ENCODE results near the gene KRT85. TPM values are rescaled to one million over a fixed set of nuclear protein-coding genes. Genes with fewer than 3 reads are reported as not detected.
"Not testable (repeated sequence)": the region's sequence is repeated elsewhere in the genome, so short reads cannot be mapped to it uniquely, and the experiment has no call there.

KRT85 gene
- total RNA-seq, 1 donor from 2014 or later: not detected

DNA sequence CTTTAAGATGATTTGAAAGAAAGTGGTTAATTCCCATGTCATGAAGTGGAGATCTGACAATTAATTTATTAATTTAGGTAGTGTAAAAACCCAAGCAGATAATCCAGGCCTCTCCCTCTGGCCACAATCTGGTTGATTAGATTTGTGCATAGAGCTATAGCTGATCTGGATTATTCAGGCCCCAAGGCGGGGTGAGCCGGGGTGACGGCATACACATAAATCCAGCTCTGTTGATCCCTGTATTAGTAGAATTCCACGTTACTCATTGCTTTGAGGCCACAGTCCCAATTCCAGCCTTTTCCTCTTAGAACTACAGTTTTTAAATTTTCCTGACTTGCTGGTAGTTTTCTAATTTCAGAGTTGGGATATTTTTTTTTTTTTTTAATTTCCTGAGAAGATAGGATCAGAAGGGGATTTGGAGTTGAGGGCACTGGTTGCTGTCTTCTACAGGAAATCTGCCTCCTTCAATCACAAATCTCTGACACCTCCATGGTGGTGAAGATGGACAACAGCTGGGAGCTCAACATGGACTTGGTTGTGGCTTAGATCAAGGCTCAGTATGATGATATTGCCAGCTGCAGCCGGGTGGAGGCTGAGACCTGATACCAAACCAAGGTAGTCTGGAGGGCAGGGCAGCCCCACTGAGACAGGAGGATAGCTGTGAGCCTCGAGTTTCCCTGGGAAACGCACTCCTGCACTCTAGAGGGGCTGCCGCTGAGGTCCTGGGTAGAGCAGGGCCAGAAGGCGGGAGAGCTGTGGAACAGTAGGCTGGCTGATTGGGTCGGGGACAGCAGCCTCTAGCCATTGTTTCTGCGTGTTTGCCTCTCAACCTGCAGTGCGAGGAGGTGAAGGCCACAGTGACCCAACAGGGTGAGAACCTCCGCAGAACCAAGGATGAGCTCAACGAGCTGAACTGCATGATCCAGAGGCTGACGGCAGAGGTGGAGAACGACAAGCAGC lies 19.4 kb downstream of the KRT85 start:
- no peak for DNase-seq
- Mint-ChIP-seq H3K27ac (ENCODE audit: unreplicated experiment) (no peak overlapping the region), H3K36me3 (ENCODE audit: unreplicated experiment) (no peaks in the 10 kb centered on the region), H3K4me1 (ENCODE audit: low read depth, unreplicated experiment) (no peaks in the 10 kb centered on the region), H3K9me3 (ENCODE audit: unreplicated experiment) (no peaks in the 10 kb centered on the region), H3K4me3 (ENCODE audit: unreplicated experiment) (no peak overlapping the region), H3K27me3 (ENCODE audit: unreplicated experiment) (peaks cover 4% of the 10 kb centered on the region)
- TF ChIP-seq, protein P1, sequence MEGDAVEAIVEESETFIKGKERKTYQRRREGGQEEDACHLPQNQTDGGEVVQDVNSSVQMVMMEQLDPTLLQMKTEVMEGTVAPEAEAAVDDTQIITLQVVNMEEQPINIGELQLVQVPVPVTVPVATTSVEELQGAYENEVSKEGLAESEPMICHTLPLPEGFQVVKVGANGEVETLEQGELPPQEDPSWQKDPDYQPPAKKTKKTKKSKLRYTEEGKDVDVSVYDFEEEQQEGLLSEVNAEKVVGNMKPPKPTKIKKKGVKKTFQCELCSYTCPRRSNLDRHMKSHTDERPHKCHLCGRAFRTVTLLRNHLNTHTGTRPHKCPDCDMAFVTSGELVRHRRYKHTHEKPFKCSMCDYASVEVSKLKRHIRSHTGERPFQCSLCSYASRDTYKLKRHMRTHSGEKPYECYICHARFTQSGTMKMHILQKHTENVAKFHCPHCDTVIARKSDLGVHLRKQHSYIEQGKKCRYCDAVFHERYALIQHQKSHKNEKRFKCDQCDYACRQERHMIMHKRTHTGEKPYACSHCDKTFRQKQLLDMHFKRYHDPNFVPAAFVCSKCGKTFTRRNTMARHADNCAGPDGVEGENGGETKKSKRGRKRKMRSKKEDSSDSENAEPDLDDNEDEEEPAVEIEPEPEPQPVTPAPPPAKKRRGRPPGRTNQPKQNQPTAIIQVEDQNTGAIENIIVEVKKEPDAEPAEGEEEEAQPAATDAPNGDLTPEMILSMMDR (IDR thresholded peaks at IDR 0.05; ENCODE audit: partially characterized antibody, unreplicated experiment): no peak

DNA sequence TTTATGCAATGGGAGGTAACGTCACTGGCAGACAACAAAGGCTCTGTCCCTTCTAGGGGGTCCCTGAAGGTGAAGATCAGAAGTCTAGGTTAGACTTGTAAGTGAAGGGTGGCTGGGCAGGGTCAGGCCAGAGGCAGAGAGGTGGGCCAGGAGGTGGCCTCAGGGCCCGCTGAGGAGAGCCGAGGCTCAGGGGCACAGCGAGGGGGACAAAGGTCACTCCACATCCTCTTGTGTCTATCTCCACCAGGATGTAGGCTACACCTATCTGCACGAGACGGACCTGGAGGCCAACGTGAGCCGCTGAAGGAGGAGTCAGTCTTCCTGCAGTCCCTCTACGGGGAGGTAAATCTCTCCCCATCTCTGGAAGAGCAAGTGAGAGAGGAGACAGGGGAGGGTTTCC lies 20.3 kb downstream of the KRT85 start:
- no peak for DNase-seq
- Mint-ChIP-seq H3K4me3 (ENCODE audit: unreplicated experiment) (no peak overlapping the region), H3K4me1 (ENCODE audit: low read depth, unreplicated experiment) (no peaks in the 10 kb centered on the region), H3K36me3 (ENCODE audit: unreplicated experiment) (no peaks in the 10 kb centered on the region), H3K9me3 (ENCODE audit: unreplicated experiment) (no peaks in the 10 kb centered on the region), H3K27me3 (ENCODE audit: unreplicated experiment) (peaks cover 6% of the 10 kb centered on the region), H3K27ac (ENCODE audit: unreplicated experiment) (no peak overlapping the region)
- TF ChIP-seq, protein P1 (IDR thresholded peaks at IDR 0.05; ENCODE audit: partially characterized antibody, unreplicated experiment): no peak

DNA sequence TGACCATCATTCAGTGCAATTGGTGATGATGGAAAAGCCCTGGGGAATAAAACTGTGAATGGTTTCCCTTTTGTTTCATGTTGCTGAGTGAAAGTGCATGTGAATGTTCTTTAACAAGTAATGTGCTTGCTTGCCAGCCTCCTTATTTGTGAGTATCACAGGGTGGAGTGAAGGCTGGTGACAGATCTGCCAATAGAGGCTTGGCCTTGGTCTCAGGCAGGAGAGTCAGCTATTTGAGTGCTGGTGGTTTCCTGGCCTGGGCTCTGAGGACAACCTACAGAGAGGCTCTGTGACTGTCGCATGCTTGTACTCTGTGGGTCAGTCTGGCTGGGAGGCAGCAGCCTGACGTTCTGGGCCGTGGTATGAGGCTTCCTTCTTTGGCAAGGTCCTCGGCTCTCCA lies 20.7 kb downstream of the KRT85 start:
- H3K4me1 Mint-ChIP-seq (ENCODE audit: low read depth, unreplicated experiment): no peaks in the 10 kb centered on the region
- H3K27ac Mint-ChIP-seq (ENCODE audit: unreplicated experiment): no peak overlapping the region
- no peak overlapping the region for H3K4me3 Mint-ChIP-seq (ENCODE audit: unreplicated experiment)
- TF ChIP-seq, protein P1 (IDR thresholded peaks at IDR 0.05; ENCODE audit: partially characterized antibody, unreplicated experiment): no peak
- peaks cover 3% of the 10 kb centered on the region for H3K27me3 Mint-ChIP-seq (ENCODE audit: unreplicated experiment)
- H3K9me3 Mint-ChIP-seq (ENCODE audit: unreplicated experiment): no peaks in the 10 kb centered on the region
- no peak for DNase-seq
- no peaks in the 10 kb centered on the region for H3K36me3 Mint-ChIP-seq (ENCODE audit: unreplicated experiment)

DNA sequence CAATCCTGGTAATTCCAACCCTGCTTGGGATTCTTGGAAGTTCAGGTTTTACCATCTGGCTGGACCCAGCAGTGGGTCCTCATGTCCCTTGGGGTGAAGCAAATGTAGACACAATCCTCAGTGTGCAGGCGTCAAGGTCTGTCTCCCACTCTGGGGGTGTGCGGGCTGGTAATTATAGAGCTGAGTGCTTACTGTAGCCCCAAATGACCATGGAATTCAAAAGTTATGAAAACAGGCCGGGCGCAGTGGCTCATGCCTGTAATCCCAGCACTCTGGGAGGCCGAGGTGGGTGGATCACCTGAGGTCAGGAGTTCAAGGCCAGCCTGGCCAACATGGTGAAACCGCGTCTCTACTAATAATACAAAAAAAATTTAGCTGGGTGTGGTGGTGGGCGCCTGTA lies 22.2 kb downstream of the KRT85 start:
- not testable (repeated sequence) for H3K27me3 Mint-ChIP-seq (ENCODE audit: unreplicated experiment); DNase-seq; H3K36me3 Mint-ChIP-seq (ENCODE audit: unreplicated experiment); H3K4me1 Mint-ChIP-seq (ENCODE audit: low read depth, unreplicated experiment); H3K4me3 Mint-ChIP-seq (ENCODE audit: unreplicated experiment); H3K27ac Mint-ChIP-seq (ENCODE audit: unreplicated experiment); H3K9me3 Mint-ChIP-seq (ENCODE audit: unreplicated experiment)

DNA sequence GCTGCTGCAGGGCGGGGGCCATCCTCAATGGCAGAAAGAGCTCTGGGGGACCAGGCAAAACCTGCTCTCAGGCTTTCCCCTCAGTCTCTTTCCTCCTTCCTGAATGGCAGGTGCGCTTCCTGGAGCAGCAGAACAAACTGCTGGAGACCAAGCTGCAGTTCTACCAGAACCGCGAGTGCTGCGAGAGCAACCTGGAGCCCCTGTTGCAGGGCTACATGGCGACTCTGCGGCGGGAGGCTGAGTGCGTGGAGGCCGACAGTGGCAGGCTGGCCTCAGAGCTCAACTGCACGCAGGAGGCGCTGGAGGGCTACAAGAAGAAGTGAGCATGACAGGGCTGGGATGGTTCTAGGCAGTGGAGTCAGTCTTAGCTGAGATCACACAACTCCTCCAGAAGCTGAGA lies 23.2 kb downstream of the KRT85 start:
- no peak for DNase-seq
- Mint-ChIP-seq H3K27ac (ENCODE audit: unreplicated experiment) (no peak overlapping the region), H3K9me3 (ENCODE audit: unreplicated experiment) (no peaks in the 10 kb centered on the region), H3K4me1 (ENCODE audit: low read depth, unreplicated experiment) (no peaks in the 10 kb centered on the region), H3K36me3 (ENCODE audit: unreplicated experiment) (no peaks in the 10 kb centered on the region), H3K4me3 (ENCODE audit: unreplicated experiment) (no peak overlapping the region), H3K27me3 (ENCODE audit: unreplicated experiment) (peaks cover 8% of the 10 kb centered on the region)
- TF ChIP-seq, protein P1 (IDR thresholded peaks at IDR 0.05; ENCODE audit: partially characterized antibody, unreplicated experiment): no peak

Measured in glutamatergic neuron (in vitro differentiated cells).